AG04450 (cell line): ENCODE data around the gene ACRBP. TPM values are rescaled to one million over a fixed set of nuclear protein-coding genes. Genes with fewer than 3 reads are reported as not detected.

Source experiments
- CTCF ChIA-PET: fragments of 300-600, 350-600 bp; formaldehyde crosslinking; extraction: SDS; loops from one replicate; lab custom pipeline; 2022; ENCODE audit warnings: antibody characterized with exemption, inconsistent platforms; lab: Charles Lee
- POLR2A ChIA-PET: fragments of 350-600 bp; formaldehyde crosslinking; extraction: SDS; loops from one replicate; lab custom pipeline; 2021; ENCODE audit warnings: antibody characterized with exemption, inconsistent platforms; lab: Yijun Ruan, JAX
- DNase-seq: peaks from one replicate; pipeline ENCODE4 v3.0.0-alpha.2; 2011; ENCODE audit warnings: low read depth, low spot score
- H3K27ac ChIP-seq: one replicate; pipeline ENCODE4 v1.5.1; 2012; ENCODE audit warnings: low read depth, low read length, control low read depth
- H3K27me3 ChIP-seq: one replicate; pipeline ENCODE4 v1.6.0; 2012; ENCODE audit warnings: low read length; ENCODE audit not compliant: control insufficient read depth, insufficient read depth
- H3K4me3 ChIP-seq: 2 replicates; pipeline ENCODE4 v1.5.1; 2011; ENCODE audit warnings: mild to moderate bottlenecking, low read depth, low read length, control low read depth
- H3K9me3 ChIP-seq: 2 replicates; pipeline ENCODE4 v1.5.1; 2012; ENCODE audit warnings: low read length; ENCODE audit not compliant: control insufficient read depth, insufficient read depth
- CTCF ChIP-seq: IDR thresholded peaks from 2 replicates; pipeline ENCODE4 v1.5.1; 2011; ENCODE audit warnings: low read depth, low read length, control low read depth, inconsistent platforms
- polyA minus RNA-seq: library from RNA; depleted of rRNA, polyadenylated mRNA; stranded (reverse); fragments of >200 nt; gene quantifications from 2 replicates; pipeline ENCODE4 v1.2.3, GENCODE V29; 2011; rRNA and poly(A)+ RNA removed
- polyA plus RNA-seq: library from polyadenylated mRNA; depleted of rRNA; stranded (reverse); fragments of >200 nt; gene quantifications from 2 replicates; pipeline ENCODE4 v1.2.3, GENCODE V29; 2011; rRNA removed

Gene ACRBP
- polyA plus RNA-seq (0.41 and 0.64 TPM in 2 replicates), polyA minus RNA-seq (0.78 TPM in 1 of 2 replicates, not detected in the other)

GRCh38 chr12:6647083-6647604 is at the start of gene ACRBP:
ACRBP (minus strand) TSS chr12:6647432; CDS start chr12:6647366, 66 bp downstream.
- CTCF ChIA-PET: no interaction called here
- no peak for TF ChIP-seq CTCF

GRCh38 chr12:6695313-6696045 is 48.2 kb upstream of the ACRBP start:
- Histone ChIP-seq H3K27ac (no peak overlapping the region), H3K4me3 (no peak overlapping the region), H3K27me3 (no peaks in the 10 kb centered on the region), H3K9me3 (no peaks in the 10 kb centered on the region)
- POLR2A ChIA-PET: no interaction called here
- CTCF ChIA-PET: interaction anchor here (1.3 kb wide), 1 partner anchor 142 kb away, joined by 7 read pairs; no protein-coding TSS in a partner anchor
- DNase-seq: no peak
- TF ChIP-seq CTCF: no peak

More at GRCh38 chr12:6647083-6647604, at the start of gene ACRBP:
- POLR2A ChIA-PET: no interaction called here
- H3K9me3 ChIP-seq: peaks cover 34% of the 10 kb centered on the region
- peaks cover 5% of the 10 kb centered on the region for H3K27me3 ChIP-seq
- H3K4me3 ChIP-seq: peak within 1 kb of the TSS; percentile 55
- no peak for DNase-seq
- no peak within 1 kb of the TSS for H3K27ac ChIP-seq

- no peak overlapping the region for H3K4me3 ChIP-seq
- H3K9me3 ChIP-seq: no peaks in the 10 kb centered on the region
- ChIA-PET CTCF (no interaction called here), POLR2A (no interaction called here)
- no peaks in the 10 kb centered on the region for H3K27me3 ChIP-seq
- no peak for DNase-seq
- H3K27ac ChIP-seq: no peak overlapping the region
- no peak for TF ChIP-seq CTCF
These were observed 47.5 kb upstream of the ACRBP start for GRCh38 chr12:6694701-6695100.

GRCh38 chr12:6693832-6694355 is 46.7 kb upstream of the ACRBP start:
- ChIA-PET POLR2A (no interaction called here), CTCF (no interaction called here)

More at GRCh38 chr12:6693832-6694355, 46.7 kb upstream of the ACRBP start:
- no peak for TF ChIP-seq CTCF
- DNase-seq: no peak
- Histone ChIP-seq H3K4me3 (no peak overlapping the region), H3K9me3 (no peaks in the 10 kb centered on the region), H3K27me3 (no peaks in the 10 kb centered on the region), H3K27ac (no peak overlapping the region)
